Heart left ventricle (tissue), 16 donors: ENCODE data around the gene IER5. TPM values are rescaled to one million over a fixed set of nuclear protein-coding genes. Genes with fewer than 3 reads are reported as not detected.

ENCODE experiments used
- ATAC-seq, 4 donors: fragments of 200-7000 bp; cut with Tn5 transposase; one replicate each; pipeline ENCODE4 v1.9.1; 2020 to 2022; ENCODE audit warnings: moderate library complexity in 4 of 4, mild to moderate bottlenecking in 3 of 4, moderate number of reproducible peaks in 1 of 4
- DNase-seq, 5 donors: peaks; one replicate each; pipeline ENCODE4 v3.0.0-alpha.2; 2020
- H3K27ac ChIP-seq, 12 donors: fragments of 200-600 bp; sonication (generic) in 4 of 12; one replicate each; pipeline versions ENCODE4 v1.5.0 to v1.8.0; 2016 to 2022; ENCODE audit warnings: mild to moderate bottlenecking in 2 of 12
- H3K27me3 ChIP-seq, 9 donors: fragments of 200-600 bp; sonication (generic) in 2 of 9; one replicate each; pipeline versions ENCODE4 v1.5.1 to v1.8.0; 2016 to 2022; ENCODE audit warnings: mild to moderate bottlenecking in 3 of 9
- H3K36me3 ChIP-seq, 9 donors: fragments of 200-600 bp; sonication (generic) in 2 of 9; one replicate each; pipeline versions ENCODE4 v1.5.0 to v1.8.0; 2018 to 2022; ENCODE audit warnings: mild to moderate bottlenecking in 2 of 9
- H3K4me1 ChIP-seq, 12 donors: fragments of 200-600 bp; sonication (generic) in 4 of 12; one replicate each; pipeline versions ENCODE4 v1.5.0 to v1.8.0; 2016 to 2022; ENCODE audit warnings: mild to moderate bottlenecking in 3 of 12
- H3K4me3 ChIP-seq, 12 donors: fragments of 200-600 bp; sonication (generic) in 4 of 12; one replicate each; pipeline versions ENCODE4 v1.5.0 to v1.8.0; 2017 to 2022; ENCODE audit warnings: mild to moderate bottlenecking in 9 of 12, moderate library complexity in 4 of 12
- H3K9me3 ChIP-seq, 12 donors: fragments of 200-600 bp; sonication (generic) in 4 of 12; one replicate each; pipeline versions ENCODE4 v1.5.0 to v1.8.0; 2016 to 2022; ENCODE audit warnings: mild to moderate bottlenecking in 1 of 12
- POLR2A ChIP-seq, 2 donors: fragments of 450-650 bp; IDR thresholded peaks; one replicate each; pipeline ENCODE4 v1.6.1; 2017; ENCODE audit warnings: antibody characterized with exemption in 2 of 2, mild to moderate bottlenecking in 2 of 2, moderate library complexity in 2 of 2
- WGBS, 4 donors: extraction: QIAGEN DNeasy Blood & Tissue Kit in 2 of 4; methylation state at CpG; one replicate each; pipeline versions ENCODE4 v1.1.5 to v1.1.7; 2013 to 2018; 5-methylcytosine and 5-hydroxymethylcytosine counted together
- intact Hi-C, 10 donors: fragments of 100-400 bp; cut with DNase I; formaldehyde crosslinking; loops; one replicate each; pipeline versions ENCODE4 v1.11.1 to v1.14.2; 2022
- polyA plus RNA-seq, 2 donors: library from polyadenylated mRNA; stranded (reverse); fragments of 200-250 nt; gene quantifications; one replicate each; pipeline ENCODE4 v1.2.3, GENCODE V29; 2013
- total RNA-seq, 9 donors: library from RNA; depleted of rRNA in 2 of 9; stranded (reverse); fragments of >200 nt in 2 of 9; fragmentation: NEBNext Ultra II Directional in 3 of 9; extraction: Animal tissue kit (Norgen Biotek cat#: 25700) in 3 of 9; gene quantifications; one replicate each; pipeline versions ENCODE4 v1.1.0 to v1.2.4, GENCODE V29; 2016 to 2023
- TF ChIP-seq, protein P1 (sequence below), 12 donors: fragments of 200-600 bp; sonication (generic) in 4 of 12; IDR thresholded peaks; one replicate each; pipeline versions ENCODE4 v1.5.0 to v1.8.0; 2018 to 2022; ENCODE audit warnings: antibody characterized with exemption in 12 of 12, mild to moderate bottlenecking in 5 of 12
- donor health status: ischemic (EF 13 %, LVEDD 7.1; RV severe dilation, severe dysfunction).
- donor health status: healthy with polysubstance abuse.
- donor health status: DM: no; HTN: yes; CAD: no.
- donor health status: DM: no; HTN: no; CAD: no.
- donor health status: ischemic (EF 25% LVEDD 6.9; RV normal size, moderate dysfunction).
- donor health status: ischemic (EF 25% LVEDD 5.7; RV mildly dilated, moderate dysfunction).
- donor health status: healthy.
- donor health status: DM: yes; HTN: yes; CAD: no.
- donor health status: ischemic (EF 35%, LVEDD 5.7; RV mildly dilated, moderate dysfunction).
- donor health status: nonischemic (EF 11% LVEDD 7.7; RV severe dilation, severe dysfunction).
- donor health status: DM: yes; HTN: yes; CAD: no.
- donor health status: PGD.
- donor health status: ischemic (EF 29% LVEDD 5.4; RV normal size, mild dysfunction).
- donor health status: nonischemic (EF 23%, LVEDD 6.1; RV moderate dilation, normal function).

IER5 gene
- total and polyA plus RNA-seq, 11 donors: 12.8 to 23.4 (median 18.5) TPM

DNA sequence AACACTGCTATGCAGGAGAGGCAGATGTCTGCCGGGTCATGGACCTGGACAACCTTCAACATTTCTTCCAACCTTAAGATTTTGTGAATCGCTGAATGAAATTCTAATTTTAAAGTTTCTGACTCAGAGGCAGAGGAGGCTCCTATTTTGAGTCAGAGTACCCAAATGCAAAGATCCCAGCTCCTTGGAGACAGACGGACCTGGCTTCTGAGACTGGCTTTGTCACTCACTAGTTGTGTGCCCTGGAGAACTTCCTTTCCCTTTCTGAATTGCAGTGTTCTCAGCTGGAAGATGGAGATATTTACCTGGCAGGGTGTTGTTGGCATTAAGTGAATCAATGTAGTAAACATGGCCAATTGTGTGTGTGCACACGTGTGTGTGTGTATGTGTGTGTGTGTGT is 51.9 kb downstream of the IER5 start:
- intact Hi-C loops: loop anchor here in 7 of 10 donors (1.0 to 5.0 kb wide), 9 partner anchors 24 to 258 kb away; partner anchors contain the start of gene IER5 (in 2 of the 7)
- no peak for TF ChIP-seq POLR2A (IDR thresholded peaks at IDR 0.05)
- TF ChIP-seq, protein P1, sequence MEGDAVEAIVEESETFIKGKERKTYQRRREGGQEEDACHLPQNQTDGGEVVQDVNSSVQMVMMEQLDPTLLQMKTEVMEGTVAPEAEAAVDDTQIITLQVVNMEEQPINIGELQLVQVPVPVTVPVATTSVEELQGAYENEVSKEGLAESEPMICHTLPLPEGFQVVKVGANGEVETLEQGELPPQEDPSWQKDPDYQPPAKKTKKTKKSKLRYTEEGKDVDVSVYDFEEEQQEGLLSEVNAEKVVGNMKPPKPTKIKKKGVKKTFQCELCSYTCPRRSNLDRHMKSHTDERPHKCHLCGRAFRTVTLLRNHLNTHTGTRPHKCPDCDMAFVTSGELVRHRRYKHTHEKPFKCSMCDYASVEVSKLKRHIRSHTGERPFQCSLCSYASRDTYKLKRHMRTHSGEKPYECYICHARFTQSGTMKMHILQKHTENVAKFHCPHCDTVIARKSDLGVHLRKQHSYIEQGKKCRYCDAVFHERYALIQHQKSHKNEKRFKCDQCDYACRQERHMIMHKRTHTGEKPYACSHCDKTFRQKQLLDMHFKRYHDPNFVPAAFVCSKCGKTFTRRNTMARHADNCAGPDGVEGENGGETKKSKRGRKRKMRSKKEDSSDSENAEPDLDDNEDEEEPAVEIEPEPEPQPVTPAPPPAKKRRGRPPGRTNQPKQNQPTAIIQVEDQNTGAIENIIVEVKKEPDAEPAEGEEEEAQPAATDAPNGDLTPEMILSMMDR (IDR thresholded peaks at IDR 0.05): no peak
- ATAC-seq (no peak), DNase-seq (no peak)
- Histone ChIP-seq H3K4me1 (peaks cover 0 to 58% (median 34%) of the 10 kb centered on the region in 12 donors), H3K27ac (peak overlapping the region in 1 of 12 donors; percentile 44), H3K36me3 (no peaks in the 10 kb centered on the region), H3K4me3 (no peak overlapping the region), H3K27me3 (no peaks in the 10 kb centered on the region), H3K9me3 (no peaks in the 10 kb centered on the region)
- 75 to 86% (median 78%) methylated on average over 4 of the region's 4 CpGs for WGBS, 4 donors

DNA sequence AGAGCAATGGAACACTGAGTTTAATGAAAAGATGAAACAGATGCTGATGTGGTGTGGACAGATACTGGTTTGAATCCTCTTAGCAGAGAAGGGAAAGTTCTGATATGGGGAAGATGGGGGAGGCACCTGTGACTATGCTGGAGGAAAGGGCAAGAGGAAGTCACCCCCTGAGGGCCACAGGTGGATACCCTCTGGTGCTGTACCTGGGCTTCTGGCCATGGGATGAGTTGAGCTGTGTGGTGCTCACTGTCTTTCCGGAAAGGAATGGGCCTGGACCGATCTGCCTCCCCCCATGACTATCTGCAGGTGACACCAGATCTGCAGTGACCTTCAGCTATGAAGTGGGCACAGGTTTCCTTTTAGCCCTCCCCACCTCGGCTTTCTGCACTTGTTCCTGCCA is 52.4 kb downstream of the IER5 start:
- Histone ChIP-seq H3K4me3 (no peak overlapping the region), H3K4me1 (peaks cover 0 to 53% (median 30%) of the 10 kb centered on the region in 12 donors), H3K36me3 (no peaks in the 10 kb centered on the region), H3K27ac (peak overlapping the region in 1 of 12 donors; percentile 44), H3K9me3 (peaks cover 0 to 2% (median 0%) of the 10 kb centered on the region in 12 donors), H3K27me3 (no peaks in the 10 kb centered on the region)
- WGBS, 4 donors: 85 to 93% (median 89%) methylated on average over 3 of the region's 3 CpGs
- TF ChIP-seq, protein P1 (IDR thresholded peaks at IDR 0.05): no peak
- TF ChIP-seq POLR2A (IDR thresholded peaks at IDR 0.05): no peak
- DNase-seq (no peak), ATAC-seq (no peak)
- intact Hi-C loops: loop anchor here in 7 of 10 donors (1.0 to 5.0 kb wide), 9 partner anchors 24 to 259 kb away; partner anchors contain the start of gene IER5 (in 2 of the 7)

DNA sequence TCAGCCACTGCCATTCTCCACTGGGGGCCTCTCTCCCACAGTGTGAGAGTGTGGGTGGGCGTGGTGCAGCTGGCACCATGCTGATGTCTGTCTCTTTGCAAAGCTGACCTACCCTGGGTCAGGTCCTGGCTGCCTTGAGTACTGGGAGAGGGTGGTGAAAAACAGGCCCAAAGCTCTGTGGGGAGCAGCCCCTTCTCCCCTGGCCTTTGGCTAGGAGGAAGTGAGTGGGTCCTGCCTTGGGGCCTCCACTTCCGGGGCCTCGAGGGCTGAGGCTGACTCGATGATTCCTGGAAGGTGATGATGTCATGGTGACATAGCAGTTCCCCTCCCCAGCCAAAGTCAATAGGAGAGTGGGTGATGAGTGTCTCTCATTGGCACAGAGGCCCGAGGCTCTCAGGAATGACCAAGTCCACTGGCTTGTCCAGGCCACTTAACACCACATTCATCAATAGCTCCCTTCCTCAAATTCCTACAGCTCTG is 53.0 kb downstream of the IER5 start:
- Histone ChIP-seq H3K27me3 (no peaks in the 10 kb centered on the region), H3K4me1 (peaks cover 0 to 48% (median 26%) of the 10 kb centered on the region in 12 donors), H3K4me3 (no peak overlapping the region), H3K36me3 (no peaks in the 10 kb centered on the region), H3K9me3 (peaks cover 0 to 8% (median 0%) of the 10 kb centered on the region in 12 donors), H3K27ac (peak overlapping the region in 1 of 12 donors; percentile 44)
- DNase-seq: peak in 1 of 5 donors; percentile 68
- intact Hi-C loops: loop anchor here in 6 of 10 donors (2.0 to 5.0 kb wide), 8 partner anchors 23 to 259 kb away; partner anchors contain the start of gene IER5 (in 1 of the 6)
- 46 to 63% (median 56%) methylated on average over 5 of the region's 5 CpGs for WGBS, 4 donors
- peak in 3 of 4 donors; percentile 18 to 59 (median 25) for ATAC-seq
- no peak for TF ChIP-seq POLR2A (IDR thresholded peaks at IDR 0.05)
- TF ChIP-seq, protein P1 (IDR thresholded peaks at IDR 0.05): no peak

Other genes starting within 250 kb of the IER5 start
- 10 to 100 TPM in 1 of 9 donors, 1 to 10 TPM in 8; 4.3 to 12.1 (median 6.5) TPM for gene KIAA1614, start 175.8 kb upstream of the IER5 start, total RNA-seq
- 1 to 10 TPM; 6.3 to 9.4 TPM for gene KIAA1614, start 175.8 kb upstream of the IER5 start, polyA plus RNA-seq
- gene STX6, start 65.8 kb upstream of the IER5 start, total RNA-seq: 10 to 100 TPM in 2 of 9 donors, 1 to 10 TPM in 7; 5.0 to 13.6 (median 7.6) TPM
- 1 to 10 TPM; 3.5 to 7.1 TPM for gene STX6, start 65.8 kb upstream of the IER5 start, polyA plus RNA-seq
- 10 to 100 TPM in 2 of 9 donors, 1 to 10 TPM in 7; 2.1 to 21.0 (median 3.8) TPM for gene MR1, start 54.7 kb upstream of the IER5 start, total RNA-seq
- 1 to 10 TPM in 1 of 2 donors, under 1 TPM in 1; 0.65 to 2.4 TPM for gene MR1, start 54.7 kb upstream of the IER5 start, polyA plus RNA-seq